Endothelial cell of umbilical vein (primary cell): ENCODE results near the gene GOLGA1. TPM values are rescaled to one million over a fixed set of nuclear protein-coding genes. Genes with fewer than 3 reads are reported as not detected.

ENCODE experiments used
- BruUV-seq: library from RNA; stranded (reverse); fragments of 400-500 nt; replicated peaks from 2 replicates; lab custom pipeline; 2021; lab: Mats Ljungman, UMichigan
- CTCF ChIA-PET: fragments of 300-600, 350-600 bp; sonication (Branson Sonifier 250); formaldehyde crosslinking; loops from one replicate; lab custom pipeline; 2021; ENCODE audit warnings: antibody characterized with exemption, inconsistent platforms; lab: Charles Lee
- POLR2A ChIA-PET: fragments of 300-600, 350-600 bp; sonication (Branson Sonifier 250); formaldehyde crosslinking; loops from one replicate; lab custom pipeline; 2021; ENCODE audit warnings: antibody characterized with exemption, inconsistent platforms; lab: Charles Lee
- DNase-seq: peaks from one replicate; pipeline ENCODE4 v3.0.0-alpha.2; 2011; ENCODE audit warnings: low read depth, low spot score
- FAIRE-seq: peaks from 2 replicates; lab custom pipeline; 2011; peaks lifted over from hg19 to GRCh38; lab: Jason Lieb, UNC
- H2AFZ ChIP-seq: 2 replicates; pipeline ENCODE4 v1.6.0; 2012; ENCODE audit warnings: low read depth, low read length, control low read depth, inconsistent platforms
- H3K27ac ChIP-seq: 2 replicates; pipeline ENCODE4 v1.5.1; 2011; ENCODE audit warnings: low read depth, mild to moderate bottlenecking, control low read depth, low read length, moderate library complexity; ENCODE audit not compliant: insufficient read depth
- H3K27me3 ChIP-seq, 2 experiments: 2 replicates each; pipeline versions ENCODE4 v1.6.0 to v1.6.1; 2011; ENCODE audit warnings: low read length in 2 of 2, mixed read lengths in 1 of 2; ENCODE audit not compliant: control insufficient read depth in 2 of 2, insufficient read depth in 2 of 2
- H3K36me3 ChIP-seq, 2 experiments: 2 replicates in 1 of 2; 3 replicates in 1 of 2; pipeline ENCODE4 v1.5.1; 2011; ENCODE audit warnings: low read length in 2 of 2, mild to moderate bottlenecking in 1 of 2, moderate library complexity in 1 of 2; ENCODE audit not compliant: control insufficient read depth in 2 of 2, insufficient read depth in 2 of 2; ENCODE audit errors: extremely low read depth in 1 of 2
- H3K4me1 ChIP-seq: 3 replicates; pipeline ENCODE4 v1.5.1; 2011; ENCODE audit warnings: mild to moderate bottlenecking, low read length; ENCODE audit not compliant: control insufficient read depth, insufficient read depth; ENCODE audit errors: extremely low read depth
- H3K4me2 ChIP-seq: 2 replicates; pipeline ENCODE4 v1.6.1; 2011; ENCODE audit warnings: low read length, control low read depth, mixed read lengths; ENCODE audit not compliant: insufficient read depth
- H3K4me3 ChIP-seq, 3 experiments: fragments of 200-600 bp in 1 of 3; sonication (generic), shearing (Covaris generic) in 1 of 3; replicated peaks in 1 of 3; 2 replicates each; pipeline ENCODE4 v1.5.1; 2011 to 2016; ENCODE audit warnings: control low read depth in 3 of 3, low read length in 3 of 3, mild to moderate bottlenecking in 2 of 3, inconsistent platforms in 1 of 3, low read depth in 1 of 3, moderate library complexity in 1 of 3; ENCODE audit not compliant: insufficient read depth in 1 of 3
- H3K79me2 ChIP-seq: 2 replicates; pipeline ENCODE4 v1.6.0; 2012; ENCODE audit warnings: low read length, inconsistent platforms; ENCODE audit not compliant: control insufficient read depth, insufficient read depth
- H3K9ac ChIP-seq: replicated peaks from 2 replicates; pipeline ENCODE3; 2011; ENCODE audit warnings: low read length, control low read depth; ENCODE audit not compliant: insufficient read depth; ENCODE audit errors: extremely low read depth
- H3K9me1 ChIP-seq: replicated peaks from 3 replicates; pipeline ENCODE4 v1.6.0; 2011; ENCODE audit warnings: mild to moderate bottlenecking, low read length; ENCODE audit not compliant: control insufficient read depth, insufficient read depth; ENCODE audit errors: extremely low read depth
- H3K9me3 ChIP-seq: replicated peaks from 2 replicates; pipeline ENCODE4 v1.5.1; 2012; ENCODE audit warnings: low read length, inconsistent platforms; ENCODE audit not compliant: control insufficient read depth, insufficient read depth
- H4K20me1 ChIP-seq: replicated peaks from 2 replicates; pipeline ENCODE3; 2011; ENCODE audit warnings: mild to moderate bottlenecking, low read length; ENCODE audit not compliant: control insufficient read depth, insufficient read depth; ENCODE audit errors: extremely low read depth
- CTCF ChIP-seq, 2 donors: IDR thresholded peaks; 1 replicate in 1 of 2; 2 replicates in 1 of 2; pipeline ENCODE4 v1.5.1; 2011; ENCODE audit warnings: low read length in 2 of 2, mild to moderate bottlenecking in 2 of 2, moderate library complexity in 2 of 2, control low read depth in 1 of 2, inconsistent platforms in 1 of 2, low read depth in 1 of 2; ENCODE audit not compliant: insufficient read depth in 1 of 2; ENCODE audit errors: extremely low read depth in 1 of 2
- EZH2 ChIP-seq: IDR thresholded peaks from 2 replicates; pipeline ENCODE4 v1.6.1; 2012; ENCODE audit warnings: borderline replicate concordance, low read depth, mild to moderate bottlenecking, moderate library complexity, low read length, inconsistent platforms; ENCODE audit not compliant: severe bottlenecking
- FOS ChIP-seq: IDR thresholded peaks from 2 replicates; pipeline ENCODE4 v1.6.1; 2011; ENCODE audit warnings: mild to moderate bottlenecking, low read length, moderate library complexity, borderline replicate concordance; ENCODE audit not compliant: insufficient read depth
- GATA2 ChIP-seq: IDR thresholded peaks from 2 replicates; pipeline ENCODE4 v1.7.0; 2011; ENCODE audit warnings: low read depth, mild to moderate bottlenecking, moderate library complexity, mixed read lengths, low read length; ENCODE audit not compliant: insufficient read length, insufficient read depth
- JUN ChIP-seq: IDR thresholded peaks from 2 replicates; pipeline ENCODE4 v1.6.1; 2011; ENCODE audit warnings: borderline replicate concordance, low read depth; ENCODE audit not compliant: insufficient read length, insufficient read depth
- MAX ChIP-seq: IDR thresholded peaks from 2 replicates; pipeline ENCODE4 v1.6.1; 2011; ENCODE audit not compliant: insufficient read depth, insufficient read length
- MYC ChIP-seq: IDR thresholded peaks from one replicate; pipeline ENCODE4 v1.6.1; 2011; ENCODE audit warnings: mild to moderate bottlenecking, low read depth, low read length
- POLR2A ChIP-seq: IDR thresholded peaks from 2 replicates; pipeline ENCODE4 v1.6.1; 2012; ENCODE audit warnings: low read depth, mild to moderate bottlenecking, control low read depth, low read length
- POLR2AphosphoS5 ChIP-seq: IDR thresholded peaks from 2 replicates; pipeline ENCODE4 v1.6.1; 2012; ENCODE audit warnings: low read depth, mild to moderate bottlenecking, control low read depth, low read length, moderate library complexity; ENCODE audit not compliant: insufficient read depth
- dilution Hi-C: fragments of 300-500 bp; cut with MboI; formaldehyde crosslinking; loops from one replicate; pipeline ENCODE4 v1.15.0; 2019; ENCODE audit warnings: low sequenced_read_pairs; ENCODE audit not compliant: extremely low pct_ligation_motif_present
- intact Hi-C: fragments of 100-400 bp; cut with micrococcal nuclease; formaldehyde crosslinking; loops from one replicate; pipeline ENCODE4 v1.10.0; 2022
- polyA plus RNA-seq, 4 experiments: library from polyadenylated mRNA; depleted of rRNA in 3 of 4; stranded (reverse) in 3 of 4; unstranded in 1 of 4; fragments of >200 nt; gene quantifications; 2 replicates each; pipeline versions ENCODE4 v1.2.1 to v1.2.3, GENCODE V29; 2011 to 2012; ENCODE audit warnings: missing spikeins in 1 of 4
- total RNA-seq: library from RNA; stranded (reverse); gene quantifications from 2 replicates; pipeline ENCODE4 v1.2.3, GENCODE V29; 2021

Gene GOLGA1
- total and polyA plus RNA-seq, 2 donors (not counting 3 experiments of a cell fraction or from before 2014, with no cell fraction given), result 13.1 to 19.9 TPM

- intact Hi-C loops, result no loop called here
These were observed 5.3 kb upstream of the GOLGA1 start for GRCh38 chr9:124946167-124946566.

More at GRCh38 chr9:124946167-124946566, 5.3 kb upstream of the GOLGA1 start:
- dilution Hi-C loops, result no loop called here
- FAIRE-seq, result no peak
- Histone ChIP-seq H3K9me1 (no peaks in the 10 kb centered on the region), H3K27ac (no peak overlapping the region), H3K9me3 (no peaks in the 10 kb centered on the region), H2AFZ (no peak overlapping the region), H3K9ac (no peak overlapping the region), H3K4me1 (peaks cover 7% of the 10 kb centered on the region), H3K36me3 (no peaks in the 10 kb centered on the region), H3K4me3 (no peak overlapping the region), H4K20me1 (no peaks in the 10 kb centered on the region), H3K4me2 (no peak overlapping the region), H3K27me3 (no peaks in the 10 kb centered on the region), H3K79me2 (no peaks in the 10 kb centered on the region)
- BruUV-seq, result no TSS peak
- POLR2A ChIA-PET, result no interaction called here
- CTCF ChIA-PET, result interaction anchor here (1.9 kb wide), 1 partner anchor 11 kb away, joined by 4 read pairs; no protein-coding TSS in a partner anchor
- TF ChIP-seq EZH2, result no peak
- no peak for TF ChIP-seq POLR2A
- no peak for TF ChIP-seq MAX
- TF ChIP-seq CTCF (IDR thresholded peaks at IDR 0.05; ENCODE audit: extremely low read depth in 1 of 2, insufficient read depth in 1 of 2, low read depth in 1 of 2, low read length in 2 of 2), result no peak
- no peak for TF ChIP-seq MYC
- no peak for TF ChIP-seq JUN
- TF ChIP-seq FOS, result no peak
- TF ChIP-seq GATA2, result no peak
- TF ChIP-seq POLR2AphosphoS5, result no peak
- DNase-seq, result no peak
